ENCODE measurements around the gene SPIRE2.

DNA sequence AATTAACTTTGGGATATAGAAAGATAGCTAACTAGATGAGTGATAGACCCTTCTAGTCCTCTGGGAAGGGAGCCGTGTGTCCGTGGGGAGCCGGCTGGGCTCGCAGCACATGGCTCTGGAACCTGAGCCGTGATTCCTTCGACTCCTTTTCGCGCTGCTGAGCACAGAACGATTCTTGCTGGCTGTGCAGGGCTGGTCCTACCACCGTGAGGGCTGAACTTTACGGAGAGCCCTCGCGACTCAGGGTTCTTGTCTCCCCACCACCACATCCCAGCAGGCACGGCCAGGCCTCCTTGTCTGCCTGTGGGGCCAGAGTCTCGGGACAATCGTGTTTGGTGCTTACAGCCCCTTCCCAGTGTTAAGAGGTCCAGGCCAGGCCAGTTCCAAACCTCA lies 31.3 kb downstream of the SPIRE2 start:
- TF ChIP-seq, protein P1, sequence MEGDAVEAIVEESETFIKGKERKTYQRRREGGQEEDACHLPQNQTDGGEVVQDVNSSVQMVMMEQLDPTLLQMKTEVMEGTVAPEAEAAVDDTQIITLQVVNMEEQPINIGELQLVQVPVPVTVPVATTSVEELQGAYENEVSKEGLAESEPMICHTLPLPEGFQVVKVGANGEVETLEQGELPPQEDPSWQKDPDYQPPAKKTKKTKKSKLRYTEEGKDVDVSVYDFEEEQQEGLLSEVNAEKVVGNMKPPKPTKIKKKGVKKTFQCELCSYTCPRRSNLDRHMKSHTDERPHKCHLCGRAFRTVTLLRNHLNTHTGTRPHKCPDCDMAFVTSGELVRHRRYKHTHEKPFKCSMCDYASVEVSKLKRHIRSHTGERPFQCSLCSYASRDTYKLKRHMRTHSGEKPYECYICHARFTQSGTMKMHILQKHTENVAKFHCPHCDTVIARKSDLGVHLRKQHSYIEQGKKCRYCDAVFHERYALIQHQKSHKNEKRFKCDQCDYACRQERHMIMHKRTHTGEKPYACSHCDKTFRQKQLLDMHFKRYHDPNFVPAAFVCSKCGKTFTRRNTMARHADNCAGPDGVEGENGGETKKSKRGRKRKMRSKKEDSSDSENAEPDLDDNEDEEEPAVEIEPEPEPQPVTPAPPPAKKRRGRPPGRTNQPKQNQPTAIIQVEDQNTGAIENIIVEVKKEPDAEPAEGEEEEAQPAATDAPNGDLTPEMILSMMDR (conservative IDR thresholded peaks at IDR 0.05; ENCODE audit: low read depth, low read length): no peak
- TF ChIP-seq SMC3 (IDR thresholded peaks at IDR 0.05; ENCODE audit: low read depth, low read length) (no peak), CEBPB (IDR thresholded peaks at IDR 0.05; ENCODE audit: low read depth, low read length) (no peak), POLR2A (IDR thresholded peaks at IDR 0.05; ENCODE audit: low read depth, low read length) (no peak), RAD21 (IDR thresholded peaks at IDR 0.05; ENCODE audit: low read length) (no peak), MAFK (IDR thresholded peaks at IDR 0.05; ENCODE audit: low read depth, low read length) (no peak), RFX5 (IDR thresholded peaks at IDR 0.05; ENCODE audit: low read depth, low read length) (no peak), MAZ (IDR thresholded peaks at IDR 0.05; ENCODE audit: borderline replicate concordance, low read depth, low read length) (no peak), MXI1 (IDR thresholded peaks at IDR 0.05; ENCODE audit: borderline replicate concordance, low read depth, low read length) (no peak), BHLHE40 (IDR thresholded peaks at IDR 0.05; ENCODE audit: low read depth, low read length) (no peak), RCOR1 (IDR thresholded peaks at IDR 0.05; ENCODE audit: insufficient replicate concordance, low read length) (no peak)
- TF ChIP-seq, protein P2, sequence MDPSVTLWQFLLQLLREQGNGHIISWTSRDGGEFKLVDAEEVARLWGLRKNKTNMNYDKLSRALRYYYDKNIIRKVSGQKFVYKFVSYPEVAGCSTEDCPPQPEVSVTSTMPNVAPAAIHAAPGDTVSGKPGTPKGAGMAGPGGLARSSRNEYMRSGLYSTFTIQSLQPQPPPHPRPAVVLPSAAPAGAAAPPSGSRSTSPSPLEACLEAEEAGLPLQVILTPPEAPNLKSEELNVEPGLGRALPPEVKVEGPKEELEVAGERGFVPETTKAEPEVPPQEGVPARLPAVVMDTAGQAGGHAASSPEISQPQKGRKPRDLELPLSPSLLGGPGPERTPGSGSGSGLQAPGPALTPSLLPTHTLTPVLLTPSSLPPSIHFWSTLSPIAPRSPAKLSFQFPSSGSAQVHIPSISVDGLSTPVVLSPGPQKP (IDR thresholded peaks at IDR 0.05; ENCODE audit: borderline replicate concordance, low read depth, low read length): no peak

All from IMR-90 (cell line).